ENCODE measurements around the gene RNF227. TPM values are rescaled to one million over a fixed set of nuclear protein-coding genes. Genes with fewer than 3 reads are reported as not detected.

The RNF227 gene
- total and polyA plus RNA-seq, 2 of the 13 experiments (the other 11 are each of a cell fraction or from before 2014, with no cell fraction given), result 0.20 to 0.79 TPM

DNA sequence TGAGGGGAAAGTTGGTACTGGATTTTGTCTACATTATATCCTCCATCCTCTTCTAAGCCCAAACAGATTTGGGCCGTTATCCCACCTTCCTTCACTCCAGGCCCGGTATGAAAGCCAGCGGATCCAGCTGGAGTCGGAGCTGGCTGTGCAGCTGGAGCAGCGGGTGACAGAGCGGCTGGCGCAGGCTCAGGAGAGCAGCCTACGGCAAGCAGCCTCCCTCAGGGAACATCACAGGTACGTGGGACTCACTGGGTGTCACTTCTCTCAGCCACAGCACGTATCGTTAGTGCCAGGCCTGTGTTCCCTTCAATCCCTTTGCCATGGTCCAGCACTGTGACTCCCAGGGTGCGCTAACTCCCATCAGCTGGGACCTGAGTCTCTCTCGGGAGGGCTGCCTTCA, 27.2 kb upstream of the RNF227 start (continued):
- no peak for TF ChIP-seq ZNF572 (CRISPR knock-in tag; IDR thresholded peaks at IDR 0.05)
- no peak for TF ChIP-seq DR1 (CRISPR knock-in tag; IDR thresholded peaks at IDR 0.05)
- no peak for TF ChIP-seq ZNF878 (CRISPR knock-in tag; IDR thresholded peaks at IDR 0.05)
- TF ChIP-seq HDAC6 (IDR thresholded peaks at IDR 0.05; ENCODE audit: low read depth, low read length), result no peak
- TF ChIP-seq, protein P1, sequence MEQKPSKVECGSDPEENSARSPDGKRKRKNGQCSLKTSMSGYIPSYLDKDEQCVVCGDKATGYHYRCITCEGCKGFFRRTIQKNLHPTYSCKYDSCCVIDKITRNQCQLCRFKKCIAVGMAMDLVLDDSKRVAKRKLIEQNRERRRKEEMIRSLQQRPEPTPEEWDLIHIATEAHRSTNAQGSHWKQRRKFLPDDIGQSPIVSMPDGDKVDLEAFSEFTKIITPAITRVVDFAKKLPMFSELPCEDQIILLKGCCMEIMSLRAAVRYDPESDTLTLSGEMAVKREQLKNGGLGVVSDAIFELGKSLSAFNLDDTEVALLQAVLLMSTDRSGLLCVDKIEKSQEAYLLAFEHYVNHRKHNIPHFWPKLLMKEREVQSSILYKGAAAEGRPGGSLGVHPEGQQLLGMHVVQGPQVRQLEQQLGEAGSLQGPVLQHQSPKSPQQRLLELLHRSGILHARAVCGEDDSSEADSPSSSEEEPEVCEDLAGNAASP (CRISPR knock-in tag; IDR thresholded peaks at IDR 0.05; ENCODE audit: borderline replicate concordance), result no peak
- TF ChIP-seq ZNF530 (CRISPR knock-in tag; IDR thresholded peaks at IDR 0.05; ENCODE audit: low read depth), result no peak
- TF ChIP-seq, protein P2, sequence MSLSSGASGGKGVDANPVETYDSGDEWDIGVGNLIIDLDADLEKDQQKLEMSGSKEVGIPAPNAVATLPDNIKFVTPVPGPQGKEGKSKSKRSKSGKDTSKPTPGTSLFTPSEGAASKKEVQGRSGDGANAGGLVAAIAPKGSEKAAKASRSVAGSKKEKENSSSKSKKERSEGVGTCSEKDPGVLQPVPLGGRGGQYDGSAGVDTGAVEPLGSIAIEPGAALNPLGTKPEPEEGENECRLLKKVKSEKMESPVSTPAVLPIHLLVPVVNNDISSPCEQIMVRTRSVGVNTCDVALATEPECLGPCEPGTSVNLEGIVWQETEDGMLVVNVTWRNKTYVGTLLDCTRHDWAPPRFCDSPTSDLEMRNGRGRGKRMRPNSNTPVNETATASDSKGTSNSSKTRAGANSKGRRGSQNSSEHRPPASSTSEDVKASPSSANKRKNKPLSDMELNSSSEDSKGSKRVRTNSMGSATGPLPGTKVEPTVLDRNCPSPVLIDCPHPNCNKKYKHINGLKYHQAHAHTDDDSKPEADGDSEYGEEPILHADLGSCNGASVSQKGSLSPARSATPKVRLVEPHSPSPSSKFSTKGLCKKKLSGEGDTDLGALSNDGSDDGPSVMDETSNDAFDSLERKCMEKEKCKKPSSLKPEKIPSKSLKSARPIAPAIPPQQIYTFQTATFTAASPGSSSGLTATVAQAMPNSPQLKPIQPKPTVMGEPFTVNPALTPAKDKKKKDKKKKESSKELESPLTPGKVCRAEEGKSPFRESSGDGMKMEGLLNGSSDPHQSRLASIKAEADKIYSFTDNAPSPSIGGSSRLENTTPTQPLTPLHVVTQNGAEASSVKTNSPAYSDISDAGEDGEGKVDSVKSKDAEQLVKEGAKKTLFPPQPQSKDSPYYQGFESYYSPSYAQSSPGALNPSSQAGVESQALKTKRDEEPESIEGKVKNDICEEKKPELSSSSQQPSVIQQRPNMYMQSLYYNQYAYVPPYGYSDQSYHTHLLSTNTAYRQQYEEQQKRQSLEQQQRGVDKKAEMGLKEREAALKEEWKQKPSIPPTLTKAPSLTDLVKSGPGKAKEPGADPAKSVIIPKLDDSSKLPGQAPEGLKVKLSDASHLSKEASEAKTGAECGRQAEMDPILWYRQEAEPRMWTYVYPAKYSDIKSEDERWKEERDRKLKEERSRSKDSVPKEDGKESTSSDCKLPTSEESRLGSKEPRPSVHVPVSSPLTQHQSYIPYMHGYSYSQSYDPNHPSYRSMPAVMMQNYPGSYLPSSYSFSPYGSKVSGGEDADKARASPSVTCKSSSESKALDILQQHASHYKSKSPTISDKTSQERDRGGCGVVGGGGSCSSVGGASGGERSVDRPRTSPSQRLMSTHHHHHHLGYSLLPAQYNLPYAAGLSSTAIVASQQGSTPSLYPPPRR (CRISPR knock-in tag; IDR thresholded peaks at IDR 0.05; ENCODE audit: borderline replicate concordance), result no peak
- no peak for TF ChIP-seq TGIF2 (CRISPR knock-in tag; IDR thresholded peaks at IDR 0.05)
- TF ChIP-seq ZSCAN25 (CRISPR knock-in tag; IDR thresholded peaks at IDR 0.05), result no peak
- no peak for TF ChIP-seq MEF2D (CRISPR knock-in tag; IDR thresholded peaks at IDR 0.05)
